ENCODE data around the gene SLC35E3.
"Not testable (repeated sequence)": the region's sequence is repeated elsewhere in the genome, so short reads cannot be mapped to it uniquely, and the experiment has no call there.

Gene SLC35E3

DNA sequence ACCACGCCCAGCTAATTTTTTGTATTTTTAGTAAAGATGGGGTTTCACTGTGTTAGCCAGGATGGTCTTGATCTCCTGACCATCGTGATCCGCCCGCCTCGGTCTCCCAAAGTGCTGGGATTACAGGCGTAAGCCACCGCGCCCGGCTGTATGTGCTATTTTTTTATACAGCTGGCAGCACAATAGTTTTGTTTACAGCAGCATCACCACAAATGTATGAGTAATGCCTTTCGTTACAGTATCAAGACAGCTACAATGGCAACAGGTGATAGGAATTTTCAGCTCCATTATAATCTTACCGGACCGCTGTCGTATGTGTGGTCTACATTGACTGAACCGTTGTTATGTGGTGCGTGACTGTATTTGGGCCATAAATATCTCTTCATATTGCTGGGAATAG is 50.4 kb downstream of the SLC35E3 start:
- no peak for DNase-seq (ENCODE audit: low spot score)

- DNase-seq (ENCODE audit: low spot score), result no peak
Observed at GRCh38 chr12:68798882-68799234, 52.9 kb downstream of the SLC35E3 start.

DNA sequence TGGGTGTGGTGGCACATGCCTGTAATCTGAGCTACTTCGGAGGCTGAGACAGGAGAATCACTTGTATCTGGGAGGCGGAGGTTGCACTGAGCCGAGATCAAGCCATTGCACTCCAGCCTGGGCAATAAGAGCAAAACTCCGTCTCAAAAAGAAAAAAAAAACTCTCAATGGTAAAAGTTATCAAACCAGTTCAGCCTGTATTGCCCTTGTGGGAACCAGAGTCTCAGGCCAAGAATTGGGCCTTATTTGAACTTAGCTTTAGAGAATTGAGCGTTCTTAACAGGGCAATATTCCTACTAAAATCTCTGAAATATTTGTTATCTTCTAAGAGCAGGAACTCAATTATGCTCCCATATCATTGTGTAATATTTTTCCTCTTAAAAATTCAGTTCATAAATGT is 54.3 kb downstream of the SLC35E3 start:
- no peak for DNase-seq (ENCODE audit: low spot score)

GRCh38 chr12:68801124-68801523 is 55.1 kb downstream of the SLC35E3 start:
- not testable (repeated sequence) for DNase-seq (ENCODE audit: low spot score)

GRCh38 chr12:68802372-68802745 is 56.4 kb downstream of the SLC35E3 start:
- DNase-seq (ENCODE audit: low spot score), result not testable (repeated sequence)

DNA sequence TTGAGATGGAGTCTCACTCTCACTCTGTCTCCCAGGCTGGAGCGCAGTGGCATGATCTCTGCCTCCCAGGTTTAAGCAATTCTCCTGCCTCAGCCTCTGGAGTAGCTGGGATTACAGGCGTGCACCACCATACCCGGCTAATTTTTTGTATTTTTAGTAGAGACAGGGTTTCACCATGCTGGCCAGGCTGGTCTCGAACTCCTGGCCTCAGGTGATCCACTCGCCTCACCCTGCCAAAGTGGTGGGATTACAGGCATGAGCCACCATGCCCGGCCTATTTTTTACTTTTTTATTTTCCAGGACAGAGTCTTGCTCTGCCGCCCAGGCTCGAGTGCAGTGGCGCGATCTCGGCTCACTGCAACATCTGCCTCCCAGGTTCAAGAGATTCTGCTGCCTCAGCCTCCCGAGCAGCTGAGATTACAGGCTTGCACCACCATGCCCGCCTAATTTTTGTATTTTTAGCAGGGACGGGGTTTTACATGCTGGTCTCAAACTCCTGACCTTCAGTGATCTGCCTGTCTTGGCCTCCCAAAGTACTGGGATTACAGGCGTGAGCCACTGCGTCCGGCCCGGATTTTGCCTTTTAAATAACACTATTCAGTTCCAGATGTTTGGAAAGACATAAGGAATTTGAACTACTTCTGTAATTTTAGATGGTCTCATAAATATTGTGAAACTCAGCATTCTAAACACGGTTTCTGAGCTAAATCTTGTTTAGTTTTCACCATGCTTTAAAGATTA is 57.1 kb downstream of the SLC35E3 start:
- DNase-seq (ENCODE audit: low spot score), result not testable (repeated sequence)

- no peak for DNase-seq (ENCODE audit: low spot score)
Observed at GRCh38 chr12:68803948-68804656, 58.1 kb downstream of the SLC35E3 start.

GRCh38 chr12:68804657-68805591 is 58.9 kb downstream of the SLC35E3 start:
- no peak for DNase-seq (ENCODE audit: low spot score)

DNA sequence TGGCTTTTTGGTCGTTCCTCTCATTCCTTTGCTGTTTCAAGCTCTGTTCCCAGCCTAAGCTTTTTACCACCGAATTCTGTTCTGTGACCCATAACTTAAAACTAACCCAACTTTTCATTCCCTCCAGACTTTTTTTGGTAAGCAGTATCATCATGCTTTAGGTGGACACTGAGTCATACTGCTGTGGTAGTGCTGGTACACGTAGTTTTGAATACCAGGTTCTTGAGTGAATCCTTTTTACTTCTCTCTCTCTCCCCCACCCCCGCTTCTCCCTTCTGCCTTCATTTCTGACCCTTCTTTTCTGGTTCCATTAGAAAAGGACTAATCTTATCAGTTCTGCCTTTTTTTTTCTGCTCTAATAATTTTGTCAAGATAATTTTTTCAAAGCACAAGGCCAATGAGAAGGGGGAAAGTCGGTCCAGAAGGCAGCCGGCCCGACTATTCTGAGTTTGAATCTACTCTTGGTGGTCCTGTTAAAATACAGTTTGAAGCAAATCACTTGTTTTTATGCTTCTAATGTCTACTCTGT is 59.7 kb downstream of the SLC35E3 start:
- no peak for DNase-seq (ENCODE audit: low spot score)

GRCh38 chr12:68806488-68807237 is 60.7 kb downstream of the SLC35E3 start:
- DNase-seq (ENCODE audit: low spot score), result peak; percentile 19

- DNase-seq (ENCODE audit: low spot score), result not testable (repeated sequence)
Observed at GRCh38 chr12:68807274-68807575, 61.2 kb downstream of the SLC35E3 start.

GRCh38 chr12:68807576-68808387 is 61.8 kb downstream of the SLC35E3 start, which contains the start of gene MDM2:
Gene MDM2 (plus strand): TSS chr12:68808177. CDS start chr12:68808478, 301 bp downstream.
- DNase-seq (ENCODE audit: low spot score), result peak; percentile 98

- DNase-seq (ENCODE audit: low spot score), result peak; percentile 48
Observed at GRCh38 chr12:68808388-68809189, 62.6 kb downstream of the SLC35E3 start.

GRCh38 chr12:68809190-68810026 is 63.4 kb downstream of the SLC35E3 start:
- no peak for DNase-seq (ENCODE audit: low spot score)

DNA sequence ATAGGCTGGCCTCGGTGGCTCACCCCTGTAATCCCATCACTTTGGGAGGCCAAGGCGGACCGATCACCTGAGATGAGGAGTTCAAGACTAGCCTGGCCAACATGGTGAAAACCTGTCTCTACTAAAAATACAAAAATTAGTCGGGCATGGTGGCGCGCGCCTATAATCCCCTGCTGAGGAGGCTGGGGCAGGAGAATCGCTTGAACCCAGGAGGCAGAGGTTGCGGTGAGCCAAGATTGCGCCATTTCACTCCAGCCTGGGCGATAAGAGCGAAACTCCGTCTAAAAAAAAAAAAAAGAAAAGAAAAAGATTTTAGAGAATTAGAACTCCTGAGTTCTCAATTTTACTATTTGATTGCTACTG is 64.0 kb downstream of the SLC35E3 start:
- DNase-seq (ENCODE audit: low spot score), result not testable (repeated sequence)

GRCh38 chr12:68811573-68811972 is 65.6 kb downstream of the SLC35E3 start:
- DNase-seq (ENCODE audit: low spot score), result not testable (repeated sequence)

DNA sequence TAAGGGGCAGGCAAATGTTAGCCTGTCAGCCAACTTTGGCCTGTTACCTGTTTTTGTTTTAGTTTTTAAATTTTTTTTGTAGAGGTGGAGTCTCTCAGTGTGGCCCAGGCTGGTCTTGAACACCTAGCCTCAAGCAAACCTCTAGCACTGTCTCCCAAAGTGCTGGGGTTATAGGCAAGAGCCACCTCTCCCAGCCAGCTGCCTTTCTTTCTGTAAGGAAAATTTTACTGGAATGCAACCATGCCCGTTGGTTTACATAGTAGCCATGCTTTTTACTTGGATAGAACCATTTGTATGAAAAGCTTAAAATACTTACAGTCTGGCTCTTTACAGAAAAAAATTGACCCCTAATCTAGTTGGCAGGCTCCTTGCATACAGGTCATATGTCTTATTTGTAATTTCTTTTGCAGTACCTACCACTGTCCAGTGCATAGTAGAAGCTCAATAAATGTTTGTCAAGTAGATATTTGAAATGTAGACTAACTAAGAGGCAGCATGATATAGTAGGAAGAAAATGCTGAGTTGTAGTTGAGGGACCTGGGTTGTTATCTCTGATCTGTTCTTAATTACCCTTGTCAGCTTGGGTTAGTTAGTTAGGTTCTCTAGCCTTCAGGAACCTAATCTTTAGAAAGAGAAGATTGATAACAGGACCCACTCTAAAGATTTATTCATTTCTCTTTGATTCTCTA is 66.7 kb downstream of the SLC35E3 start:
- DNase-seq (ENCODE audit: low spot score), result no peak

DNA sequence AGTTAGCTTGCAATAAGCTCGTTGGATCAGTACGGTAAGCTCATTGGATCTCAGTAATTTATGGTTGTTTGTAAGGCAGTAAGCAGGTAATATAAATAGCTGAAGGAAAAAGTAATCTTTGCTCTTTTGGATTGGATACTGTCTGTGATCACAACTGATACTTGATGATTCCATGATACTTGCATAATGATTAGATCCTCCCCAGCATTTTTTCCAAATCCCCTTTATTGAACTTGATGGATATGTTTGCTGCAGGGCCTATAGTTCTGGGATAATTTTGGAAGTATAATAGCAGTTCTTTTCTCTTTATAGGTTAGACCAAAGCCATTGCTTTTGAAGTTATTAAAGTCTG is 67.2 kb downstream of the SLC35E3 start:
- DNase-seq (ENCODE audit: low spot score), result no peak
